ENCODE measurements around the gene PRSS38. TPM values are rescaled to one million over a fixed set of nuclear protein-coding genes. Genes with fewer than 3 reads are reported as not detected.

PRSS38 gene
- total RNA-seq, 1 experiment from 2014 or later = not detected

- H3K4me1 ChIP-seq (ENCODE audit: control insufficient read depth in 1 of 2, insufficient read depth in 2 of 2, low read length in 2 of 2) = peaks cover 4 to 27% of the 10 kb centered on the region in 2 experiments; a peak in 3 of 4 replicates
- intact Hi-C loops (cut with micrococcal nuclease) = no loop called here
- H3K4me3 ChIP-seq (replicated peaks in 1 of 2; ENCODE audit: low read depth in 1 of 2, low read length in 2 of 2) = no peak overlapping the region
- DNase-seq (ENCODE audit: low read depth, low spot score) = no peak
- POLR2A ChIA-PET = no interaction called here
- no peak overlapping the region for H2AFZ ChIP-seq (ENCODE audit: low read depth, low read length, poor library complexity, severe bottlenecking)
- BruUV-seq (replicated peaks) = no TSS peak
- TF ChIP-seq CEBPB (IDR thresholded peaks at IDR 0.05; ENCODE audit: low read depth) (no peak), EZH2 (IDR thresholded peaks at IDR 0.05) (no peak), RAD21 (IDR thresholded peaks at IDR 0.05; ENCODE audit: low read depth) (no peak), POLR2A (IDR thresholded peaks at IDR 0.05; ENCODE audit: borderline replicate concordance, extremely low read depth, insufficient read depth, insufficient read length) (no peak), SP1 (IDR thresholded peaks at IDR 0.05; ENCODE audit: low read depth) (no peak), ZNF274 (IDR thresholded peaks at IDR 0.05; ENCODE audit: low read depth, low read length) (no peak), CTCF (IDR thresholded peaks at IDR 0.05 in 2 of 3, conservative IDR thresholded peaks at IDR 0.05 in 1 of 3; ENCODE audit: borderline replicate concordance in 1 of 3, insufficient read depth in 1 of 3, low read depth in 2 of 3, low read length in 2 of 3) (no peak), POLR2AphosphoS5 (IDR thresholded peaks at IDR 0.05; ENCODE audit: low read depth, low read length) (no peak), ATF3 (IDR thresholded peaks at IDR 0.05) (no peak), CBX3 (IDR thresholded peaks at IDR 0.05; ENCODE audit: low read depth) (no peak), FOSL1 (IDR thresholded peaks at IDR 0.05; ENCODE audit: low read depth) (no peak), ZFX (IDR thresholded peaks at IDR 0.05) (no peak), EZH2phosphoT487 (IDR thresholded peaks at IDR 0.05; ENCODE audit: borderline replicate concordance) (no peak), TCF7L2 (IDR thresholded peaks at IDR 0.05; ENCODE audit: borderline replicate concordance, extremely low read depth, insufficient read depth, insufficient read length) (no peak), JUND (IDR thresholded peaks at IDR 0.05) (no peak), ZBTB33 (IDR thresholded peaks at IDR 0.05; ENCODE audit: extremely low read depth, insufficient replicate concordance, low read length) (no peak), SRF (IDR thresholded peaks at IDR 0.05; ENCODE audit: low read depth) (no peak), REST (IDR thresholded peaks at IDR 0.05; ENCODE audit: low read depth) (no peak), MAX (IDR thresholded peaks at IDR 0.05) (no peak), YY1 (IDR thresholded peaks at IDR 0.05; ENCODE audit: extremely low read depth, insufficient replicate concordance, low read depth, low read length) (no peak)
- CTCF ChIA-PET = no interaction called here
- H3K9me3 ChIP-seq (ENCODE audit: control insufficient read depth in 1 of 2, insufficient read depth in 1 of 2, low read depth in 1 of 2, low read length in 2 of 2) = no peaks in the 10 kb centered on the region
- no peaks in the 10 kb centered on the region for H4K20me1 ChIP-seq (ENCODE audit: insufficient read depth)
- RAD21 ChIA-PET (ENCODE audit: low non-redundant PET in 1 of 2, low total read pairs in 2 of 2, uncharacterized antibody in 2 of 2, unreplicated experiment in 2 of 2) = no interaction called here
- no peaks in the 10 kb centered on the region for H3K79me2 ChIP-seq (ENCODE audit: insufficient read depth, low read length)
- no peaks in the 10 kb centered on the region for H3K9me2 ChIP-seq (ENCODE audit: insufficient read depth)
- no peak overlapping the region for H3K4me2 ChIP-seq (ENCODE audit: low read length)
- H3K9ac ChIP-seq (ENCODE audit: low read length) = no peak overlapping the region
- no peak overlapping the region for H3K27ac ChIP-seq (ENCODE audit: low read depth, low read length)
- no peaks in the 10 kb centered on the region for H3K27me3 ChIP-seq (ENCODE audit: insufficient read depth, low read length)
- H3K36me3 ChIP-seq (ENCODE audit: control insufficient read depth in 1 of 2, insufficient read depth in 2 of 2, low read length in 2 of 2) = no peaks in the 10 kb centered on the region
- ATAC-seq = no peak
These were observed 75.2 kb downstream of the PRSS38 start for GRCh38 chr1:227890451-227891222.
